Endothelial cell of umbilical vein (primary cell): ENCODE measurements around the gene CNTN1. TPM values are rescaled to one million over a fixed set of nuclear protein-coding genes. Genes with fewer than 3 reads are reported as not detected.

Experiments used
- BruUV-seq: library from RNA; stranded (reverse); fragments of 400-500 nt; replicated peaks from 2 replicates; lab custom pipeline; 2021; lab: Mats Ljungman, UMichigan
- CTCF ChIA-PET: fragments of 300-600, 350-600 bp; sonication (Branson Sonifier 250); formaldehyde crosslinking; loops from one replicate; lab custom pipeline; 2021; ENCODE audit warnings: antibody characterized with exemption, inconsistent platforms; lab: Charles Lee
- POLR2A ChIA-PET: fragments of 300-600, 350-600 bp; sonication (Branson Sonifier 250); formaldehyde crosslinking; loops from one replicate; lab custom pipeline; 2021; ENCODE audit warnings: antibody characterized with exemption, inconsistent platforms; lab: Charles Lee
- DNase-seq: peaks from one replicate; pipeline ENCODE4 v3.0.0-alpha.2; 2011; ENCODE audit warnings: low read depth, low spot score
- FAIRE-seq: peaks from 2 replicates; lab custom pipeline; 2011; peaks lifted over from hg19 to GRCh38; lab: Jason Lieb, UNC
- H2AFZ ChIP-seq: 2 replicates; pipeline ENCODE4 v1.6.0; 2012; ENCODE audit warnings: low read depth, low read length, control low read depth, inconsistent platforms
- H3K27ac ChIP-seq: 2 replicates; pipeline ENCODE4 v1.5.1; 2011; ENCODE audit warnings: low read depth, mild to moderate bottlenecking, control low read depth, low read length, moderate library complexity; ENCODE audit not compliant: insufficient read depth
- H3K27me3 ChIP-seq, 2 experiments: 2 replicates each; pipeline versions ENCODE4 v1.6.0 to v1.6.1; 2011; ENCODE audit warnings: low read length in 2 of 2, mixed read lengths in 1 of 2; ENCODE audit not compliant: control insufficient read depth in 2 of 2, insufficient read depth in 2 of 2
- H3K36me3 ChIP-seq, 2 experiments: 2 replicates in 1 of 2; 3 replicates in 1 of 2; pipeline ENCODE4 v1.5.1; 2011; ENCODE audit warnings: low read length in 2 of 2, mild to moderate bottlenecking in 1 of 2, moderate library complexity in 1 of 2; ENCODE audit not compliant: control insufficient read depth in 2 of 2, insufficient read depth in 2 of 2; ENCODE audit errors: extremely low read depth in 1 of 2
- H3K4me1 ChIP-seq: 3 replicates; pipeline ENCODE4 v1.5.1; 2011; ENCODE audit warnings: mild to moderate bottlenecking, low read length; ENCODE audit not compliant: control insufficient read depth, insufficient read depth; ENCODE audit errors: extremely low read depth
- H3K4me2 ChIP-seq: 2 replicates; pipeline ENCODE4 v1.6.1; 2011; ENCODE audit warnings: low read length, control low read depth, mixed read lengths; ENCODE audit not compliant: insufficient read depth
- H3K4me3 ChIP-seq, 3 experiments: fragments of 200-600 bp in 1 of 3; sonication (generic), shearing (Covaris generic) in 1 of 3; replicated peaks in 1 of 3; 2 replicates each; pipeline ENCODE4 v1.5.1; 2011 to 2016; ENCODE audit warnings: control low read depth in 3 of 3, low read length in 3 of 3, mild to moderate bottlenecking in 2 of 3, inconsistent platforms in 1 of 3, low read depth in 1 of 3, moderate library complexity in 1 of 3; ENCODE audit not compliant: insufficient read depth in 1 of 3
- H3K79me2 ChIP-seq: 2 replicates; pipeline ENCODE4 v1.6.0; 2012; ENCODE audit warnings: low read length, inconsistent platforms; ENCODE audit not compliant: control insufficient read depth, insufficient read depth
- H3K9ac ChIP-seq: replicated peaks from 2 replicates; pipeline ENCODE3; 2011; ENCODE audit warnings: low read length, control low read depth; ENCODE audit not compliant: insufficient read depth; ENCODE audit errors: extremely low read depth
- H3K9me1 ChIP-seq: replicated peaks from 3 replicates; pipeline ENCODE4 v1.6.0; 2011; ENCODE audit warnings: mild to moderate bottlenecking, low read length; ENCODE audit not compliant: control insufficient read depth, insufficient read depth; ENCODE audit errors: extremely low read depth
- H3K9me3 ChIP-seq: replicated peaks from 2 replicates; pipeline ENCODE4 v1.5.1; 2012; ENCODE audit warnings: low read length, inconsistent platforms; ENCODE audit not compliant: control insufficient read depth, insufficient read depth
- H4K20me1 ChIP-seq: replicated peaks from 2 replicates; pipeline ENCODE3; 2011; ENCODE audit warnings: mild to moderate bottlenecking, low read length; ENCODE audit not compliant: control insufficient read depth, insufficient read depth; ENCODE audit errors: extremely low read depth
- CTCF ChIP-seq, 2 donors: IDR thresholded peaks; 1 replicate in 1 of 2; 2 replicates in 1 of 2; pipeline ENCODE4 v1.5.1; 2011; ENCODE audit warnings: low read length in 2 of 2, mild to moderate bottlenecking in 2 of 2, moderate library complexity in 2 of 2, control low read depth in 1 of 2, inconsistent platforms in 1 of 2, low read depth in 1 of 2; ENCODE audit not compliant: insufficient read depth in 1 of 2; ENCODE audit errors: extremely low read depth in 1 of 2
- EZH2 ChIP-seq: IDR thresholded peaks from 2 replicates; pipeline ENCODE4 v1.6.1; 2012; ENCODE audit warnings: borderline replicate concordance, low read depth, mild to moderate bottlenecking, moderate library complexity, low read length, inconsistent platforms; ENCODE audit not compliant: severe bottlenecking
- FOS ChIP-seq: IDR thresholded peaks from 2 replicates; pipeline ENCODE4 v1.6.1; 2011; ENCODE audit warnings: mild to moderate bottlenecking, low read length, moderate library complexity, borderline replicate concordance; ENCODE audit not compliant: insufficient read depth
- GATA2 ChIP-seq: IDR thresholded peaks from 2 replicates; pipeline ENCODE4 v1.7.0; 2011; ENCODE audit warnings: low read depth, mild to moderate bottlenecking, moderate library complexity, mixed read lengths, low read length; ENCODE audit not compliant: insufficient read length, insufficient read depth
- JUN ChIP-seq: IDR thresholded peaks from 2 replicates; pipeline ENCODE4 v1.6.1; 2011; ENCODE audit warnings: borderline replicate concordance, low read depth; ENCODE audit not compliant: insufficient read length, insufficient read depth
- MYC ChIP-seq: IDR thresholded peaks from one replicate; pipeline ENCODE4 v1.6.1; 2011; ENCODE audit warnings: mild to moderate bottlenecking, low read depth, low read length
- POLR2A ChIP-seq: IDR thresholded peaks from 2 replicates; pipeline ENCODE4 v1.6.1; 2012; ENCODE audit warnings: low read depth, mild to moderate bottlenecking, control low read depth, low read length
- POLR2AphosphoS5 ChIP-seq: IDR thresholded peaks from 2 replicates; pipeline ENCODE4 v1.6.1; 2012; ENCODE audit warnings: low read depth, mild to moderate bottlenecking, control low read depth, low read length, moderate library complexity; ENCODE audit not compliant: insufficient read depth
- dilution Hi-C: fragments of 300-500 bp; cut with MboI; formaldehyde crosslinking; loops from one replicate; pipeline ENCODE4 v1.15.0; 2019; ENCODE audit warnings: low sequenced_read_pairs; ENCODE audit not compliant: extremely low pct_ligation_motif_present
- intact Hi-C: fragments of 100-400 bp; cut with micrococcal nuclease; formaldehyde crosslinking; loops from one replicate; pipeline ENCODE4 v1.10.0; 2022
- polyA plus RNA-seq, 4 experiments: library from polyadenylated mRNA; depleted of rRNA in 3 of 4; stranded (reverse) in 3 of 4; unstranded in 1 of 4; fragments of >200 nt; gene quantifications; 2 replicates each; pipeline versions ENCODE4 v1.2.1 to v1.2.3, GENCODE V29; 2011 to 2012; ENCODE audit warnings: missing spikeins in 1 of 4
- total RNA-seq: library from RNA; stranded (reverse); gene quantifications from 2 replicates; pipeline ENCODE4 v1.2.3, GENCODE V29; 2021
- TF ChIP-seq, protein P1 (sequence below): IDR thresholded peaks from 2 replicates; pipeline ENCODE4 v1.6.1; 2011; ENCODE audit not compliant: insufficient read depth, insufficient read length

Gene CNTN1
- total and polyA plus RNA-seq, 2 donors (not counting 3 experiments of a cell fraction or from before 2014, with no cell fraction given), result 0.07 TPM; not detected in 1

- DNase-seq (no peak), FAIRE-seq (no peak)
- no peaks in the 10 kb centered on the region for H4K20me1 ChIP-seq
- no peaks in the 10 kb centered on the region for H3K4me1 ChIP-seq
- dilution Hi-C loops (no loop called here), intact Hi-C loops (no loop called here)
- no peak overlapping the region for H3K4me3 ChIP-seq
- TF ChIP-seq POLR2AphosphoS5 (no peak), GATA2 (no peak), JUN (no peak), CTCF (IDR thresholded peaks at IDR 0.05; ENCODE audit: extremely low read depth in 1 of 2, insufficient read depth in 1 of 2, low read depth in 1 of 2, low read length in 2 of 2) (no peak)
- TF ChIP-seq, protein P1, sequence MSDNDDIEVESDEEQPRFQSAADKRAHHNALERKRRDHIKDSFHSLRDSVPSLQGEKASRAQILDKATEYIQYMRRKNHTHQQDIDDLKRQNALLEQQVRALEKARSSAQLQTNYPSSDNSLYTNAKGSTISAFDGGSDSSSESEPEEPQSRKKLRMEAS, result no peak
- H3K36me3 ChIP-seq, result no peaks in the 10 kb centered on the region
- CTCF ChIA-PET, result no interaction called here
- H3K27ac ChIP-seq, result no peak overlapping the region
- POLR2A ChIA-PET, result no interaction called here
- H3K27me3 ChIP-seq, result no peaks in the 10 kb centered on the region
- no peak overlapping the region for H2AFZ ChIP-seq
- no peaks in the 10 kb centered on the region for H3K9me3 ChIP-seq
- no peak overlapping the region for H3K4me2 ChIP-seq
- no peaks in the 10 kb centered on the region for H3K79me2 ChIP-seq
- no peaks in the 10 kb centered on the region for H3K9me1 ChIP-seq
- H3K9ac ChIP-seq, result no peak overlapping the region
- BruUV-seq, result no TSS peak
Measured at GRCh38 chr12:41108032-41108431, 415.8 kb downstream of the CNTN1 start.

DNA sequence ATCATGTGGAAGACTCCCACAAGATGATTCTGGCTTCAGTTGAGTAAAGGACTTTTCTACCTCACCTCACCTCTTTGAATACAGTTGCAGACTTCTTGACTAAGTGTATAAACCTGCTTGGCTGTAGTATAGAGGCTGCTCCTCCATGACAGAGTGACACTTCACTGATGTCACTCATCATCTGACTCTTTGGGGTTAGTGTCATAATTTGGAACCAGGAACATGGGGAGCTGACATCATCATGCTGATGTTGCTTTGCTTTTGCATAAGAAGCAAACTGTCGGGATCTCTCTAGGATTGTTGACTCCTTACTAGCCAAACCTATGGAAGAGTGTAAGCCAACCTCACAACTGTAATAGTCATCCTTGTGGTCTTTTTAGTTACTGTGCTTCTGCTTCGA is 420.7 kb downstream of the CNTN1 start:
- CTCF ChIA-PET, result no interaction called here
- FAIRE-seq (no peak), DNase-seq (no peak)
- dilution Hi-C loops (no loop called here), intact Hi-C loops (no loop called here)
- Histone ChIP-seq H3K27me3 (no peaks in the 10 kb centered on the region), H3K27ac (no peak overlapping the region), H4K20me1 (no peaks in the 10 kb centered on the region), H3K9me1 (no peaks in the 10 kb centered on the region), H3K79me2 (no peaks in the 10 kb centered on the region), H3K4me3 (no peak overlapping the region), H3K4me1 (no peaks in the 10 kb centered on the region), H2AFZ (no peak overlapping the region), H3K9ac (no peak overlapping the region), H3K9me3 (no peaks in the 10 kb centered on the region), H3K4me2 (no peak overlapping the region), H3K36me3 (no peaks in the 10 kb centered on the region)
- POLR2A ChIA-PET, result no interaction called here
- no TSS peak for BruUV-seq
- TF ChIP-seq POLR2A, result no peak
- no peak for TF ChIP-seq FOS
- TF ChIP-seq MYC, result no peak
- no peak for TF ChIP-seq GATA2
- no peak for TF ChIP-seq EZH2
- TF ChIP-seq CTCF (IDR thresholded peaks at IDR 0.05; ENCODE audit: extremely low read depth in 1 of 2, insufficient read depth in 1 of 2, low read depth in 1 of 2, low read length in 2 of 2), result no peak
- TF ChIP-seq POLR2AphosphoS5, result no peak
- TF ChIP-seq, protein P1, result no peak
- no peak for TF ChIP-seq JUN
